HepG2 (cell line): ENCODE data around the gene VILL. TPM values are rescaled to one million over a fixed set of nuclear protein-coding genes. Genes with fewer than 3 reads are reported as not detected.
A peak's percentile ranks its signal among the peaks of the same experiment; 100 is the strongest.

Experiments
- AGO1 ChIP-seq: fragments of 200-400 bp; formaldehyde crosslinking; IDR thresholded peaks from 2 replicates; pipeline ENCODE4 v1.6.1; 2017; ENCODE audit warnings: mild to moderate bottlenecking, low read depth, low read length, moderate library complexity; ENCODE audit not compliant: poor library complexity, severe bottlenecking
- ARID3A ChIP-seq: IDR thresholded peaks from 2 replicates; pipeline ENCODE4 v1.6.1; 2012; ENCODE audit warnings: low read depth, low read length, improper control_type of control experiment
- ATF3 ChIP-seq: sonication (generic); formaldehyde crosslinking; IDR thresholded peaks from 2 replicates; pipeline ENCODE4 v1.4.0; 2020; ENCODE audit warnings: missing genetic modification reagents
- CEBPB ChIP-seq: IDR thresholded peaks from 2 replicates; pipeline ENCODE4 v1.6.1; 2011; ENCODE audit warnings: low read depth, low read length, improper control_type of control experiment, borderline replicate concordance
- CENPBD1 ChIP-seq: sonication (generic); formaldehyde crosslinking; IDR thresholded peaks from 2 replicates; pipeline ENCODE4 v1.8.0; 2022; ENCODE audit warnings: missing genetic modification reagents, low read depth, mild to moderate bottlenecking, borderline replicate concordance
- CHD2 ChIP-seq: IDR thresholded peaks from 2 replicates; pipeline ENCODE4 v1.6.1; 2011; ENCODE audit warnings: low read depth, low read length, improper control_type of control experiment
- EEA1 ChIP-seq: sonication (generic); formaldehyde crosslinking; IDR thresholded peaks from 2 replicates; pipeline ENCODE4 v1.5.1; 2020; ENCODE audit warnings: mild to moderate bottlenecking, missing genetic modification reagents, borderline replicate concordance
- EP300 ChIP-seq, 3 experiments: sonication (generic) in 1 of 3; formaldehyde crosslinking in 1 of 3; IDR thresholded peaks; 2 replicates each; pipeline versions ENCODE4 v1.5.1 to v1.6.1; 2011 to 2020; ENCODE audit warnings: low read depth in 2 of 3, low read length in 2 of 3, borderline replicate concordance in 1 of 3, improper control_type of control experiment in 1 of 3, mild to moderate bottlenecking in 1 of 3, missing genetic modification reagents in 1 of 3, moderate library complexity in 1 of 3
- JARID2 ChIP-seq: sonication (generic); formaldehyde crosslinking; IDR thresholded peaks from 2 replicates; pipeline ENCODE4 v1.8.1; 2023; ENCODE audit warnings: missing genetic modification reagents, inconsistent platforms; ENCODE audit not compliant: insufficient replicate concordance
- KDM4B ChIP-seq: sonication (generic); formaldehyde crosslinking; IDR thresholded peaks from 2 replicates; pipeline ENCODE4 v1.4.0; 2020; ENCODE audit warnings: missing genetic modification reagents
- MAFK ChIP-seq, 2 experiments: IDR thresholded peaks in 1 of 2; conservative IDR thresholded peaks in 1 of 2; 2 replicates each; pipeline ENCODE4 v1.6.1; 2011; ENCODE audit warnings: improper control_type of control experiment in 2 of 2, low read length in 2 of 2
- MLLT10 ChIP-seq: sonication (generic); formaldehyde crosslinking; IDR thresholded peaks from 2 replicates; pipeline ENCODE4 v1.4.0; 2020; ENCODE audit warnings: missing genetic modification reagents
- MXD3 ChIP-seq: IDR thresholded peaks from 2 replicates; pipeline ENCODE4 v1.6.1; 2016; ENCODE audit warnings: mild to moderate bottlenecking, missing biosample characterization, missing genetic modification reagents
- NFE2 ChIP-seq: sonication (generic); formaldehyde crosslinking; IDR thresholded peaks from 2 replicates; pipeline ENCODE4 v1.4.0; 2020; ENCODE audit warnings: missing genetic modification reagents
- NFKBIZ ChIP-seq: IDR thresholded peaks from 2 replicates; pipeline ENCODE4 v1.6.1; 2018; ENCODE audit warnings: missing genetic modification reagents, missing compliant biosample characterization
- NR2F2 ChIP-seq: IDR thresholded peaks from 2 replicates; pipeline ENCODE4 v1.6.1; 2012; ENCODE audit warnings: low read depth, inconsistent platforms, borderline replicate concordance
- PRMT3 ChIP-seq: sonication (generic); formaldehyde crosslinking; IDR thresholded peaks from 2 replicates; pipeline ENCODE4 v1.8.1; 2022; ENCODE audit warnings: low read depth, mild to moderate bottlenecking, moderate library complexity, missing genetic modification reagents, borderline replicate concordance
- RXRA ChIP-seq: sonication (generic); formaldehyde crosslinking; IDR thresholded peaks from 2 replicates; pipeline ENCODE4 v1.5.1; 2020; ENCODE audit warnings: missing genetic modification reagents
- ZBTB38 ChIP-seq: sonication (generic); formaldehyde crosslinking; IDR thresholded peaks from 2 replicates; pipeline ENCODE4 v1.5.1; 2020; ENCODE audit warnings: mild to moderate bottlenecking, missing genetic modification reagents
- ZFP36 ChIP-seq: fragments of 150-350 bp; IDR thresholded peaks from 2 replicates; pipeline ENCODE4 v1.6.1; 2018; ENCODE audit warnings: borderline replicate concordance, low read length, low read depth; ENCODE audit not compliant: partially characterized antibody
- ZNF20 ChIP-seq: sonication (generic); formaldehyde crosslinking; IDR thresholded peaks from 2 replicates; pipeline ENCODE4 v1.4.0; 2020; ENCODE audit warnings: mild to moderate bottlenecking, moderate library complexity, missing genetic modification reagents
- ZNF251 ChIP-seq: sonication (generic); formaldehyde crosslinking; IDR thresholded peaks from 2 replicates; pipeline ENCODE4 v1.9.0; 2021; ENCODE audit warnings: mild to moderate bottlenecking, missing genetic modification reagents
- ZNF567 ChIP-seq: sonication (generic); formaldehyde crosslinking; IDR thresholded peaks from 2 replicates; pipeline ENCODE4 v1.8.1; 2023; ENCODE audit warnings: mild to moderate bottlenecking, missing genetic modification reagents, borderline replicate concordance
- ZNF598 ChIP-seq: sonication (generic); formaldehyde crosslinking; IDR thresholded peaks from 2 replicates; pipeline ENCODE4 v1.5.1; 2020; ENCODE audit warnings: mild to moderate bottlenecking, missing genetic modification reagents, borderline replicate concordance
- polyA plus RNA-seq, 8 experiments: library from polyadenylated mRNA; depleted of rRNA in 3 of 8; stranded (reverse) in 7 of 8; unstranded in 1 of 8; fragments of >200 nt; fragmentation: Illumina TruSeq in 4 of 8; extraction: Trizol in 4 of 8; gene quantifications; 2 replicates each; pipeline versions ENCODE4 v1.2.1 to v1.2.3, GENCODE V29; 2011 to 2016; ENCODE audit warnings: low read depth in 4 of 8, missing spikeins in 1 of 8, mixed read lengths in 1 of 8; ENCODE audit not compliant: insufficient read depth in 1 of 8
- total RNA-seq, 5 experiments: library from RNA; depleted of rRNA; stranded (reverse); fragments of >200 nt; fragmentation: Illumina TruSeq; extraction: Trizol; gene quantifications; 2 replicates each; pipeline ENCODE4 v1.2.3, GENCODE V29; 2016; ENCODE audit warnings: low read depth in 1 of 5

Gene VILL
- total and polyA plus RNA-seq, 2 of the 13 experiments (the other 11 are each of a cell fraction or from before 2014, with no cell fraction given), result 3.2 to 5.3 TPM

GRCh38 chr3:38005076-38006020, 14.8 kb downstream of the VILL start (continued):
- TF ChIP-seq NR2F2, result peak; percentile 65; the same call in 1 of the 2 replicates
- TF ChIP-seq KDM4B (CRISPR knock-in tag), result no peak
- no peak for TF ChIP-seq ATF3 (CRISPR knock-in tag)
- TF ChIP-seq EP300 (IDR thresholded peaks at IDR 0.05; ENCODE audit: low read depth in 2 of 2, low read length in 2 of 2), result peak in 1 of 2 experiments; percentile 59; a peak in 3 of 4 replicates
- no peak for TF ChIP-seq EP300 (CRISPR knock-in tag; IDR thresholded peaks at IDR 0.05; ENCODE audit: borderline replicate concordance)
- TF ChIP-seq ARID3A, result no peak
- no peak for TF ChIP-seq ZNF20 (CRISPR knock-in tag)
- TF ChIP-seq ZNF598 (CRISPR knock-in tag), result no peak
- TF ChIP-seq ZNF567 (CRISPR knock-in tag), result no peak
- TF ChIP-seq NFE2, result no peak
- peak; percentile 95 for TF ChIP-seq RXRA (CRISPR knock-in tag)
- no peak for TF ChIP-seq MLLT10 (CRISPR knock-in tag)
- no peak for TF ChIP-seq JARID2 (CRISPR knock-in tag)
- no peak for TF ChIP-seq ZFP36
- no peak for TF ChIP-seq ZBTB38 (CRISPR knock-in tag)
- no peak for TF ChIP-seq CENPBD1 (CRISPR knock-in tag)
- TF ChIP-seq MXD3 (CRISPR knock-in tag), result no peak
- no peak for TF ChIP-seq EEA1 (CRISPR knock-in tag)
- no peak for TF ChIP-seq ZNF251 (CRISPR knock-in tag)
- TF ChIP-seq CEBPB, result no peak
- TF ChIP-seq PRMT3 (CRISPR knock-in tag), result no peak
- TF ChIP-seq MAFK (conservative IDR thresholded peaks at IDR 0.05 in 1 of 2, IDR thresholded peaks at IDR 0.05 in 1 of 2; ENCODE audit: low read length in 2 of 2), result no peak
- no peak for TF ChIP-seq AGO1
- TF ChIP-seq CHD2, result no peak
- TF ChIP-seq NFKBIZ, result no peak
